Measurements from ENCODE around the gene TMEM217. TPM values are rescaled to one million over a fixed set of nuclear protein-coding genes. Genes with fewer than 3 reads are reported as not detected.
A peak's percentile ranks its signal among the peaks of the same experiment; 100 is the strongest.
"Not testable (repeated sequence)": the region's sequence is repeated elsewhere in the genome, so short reads cannot be mapped to it uniquely, and the experiment has no call there.

The TMEM217 gene
- total RNA-seq: 2.7 and 3.3 TPM in 2 replicates

DNA sequence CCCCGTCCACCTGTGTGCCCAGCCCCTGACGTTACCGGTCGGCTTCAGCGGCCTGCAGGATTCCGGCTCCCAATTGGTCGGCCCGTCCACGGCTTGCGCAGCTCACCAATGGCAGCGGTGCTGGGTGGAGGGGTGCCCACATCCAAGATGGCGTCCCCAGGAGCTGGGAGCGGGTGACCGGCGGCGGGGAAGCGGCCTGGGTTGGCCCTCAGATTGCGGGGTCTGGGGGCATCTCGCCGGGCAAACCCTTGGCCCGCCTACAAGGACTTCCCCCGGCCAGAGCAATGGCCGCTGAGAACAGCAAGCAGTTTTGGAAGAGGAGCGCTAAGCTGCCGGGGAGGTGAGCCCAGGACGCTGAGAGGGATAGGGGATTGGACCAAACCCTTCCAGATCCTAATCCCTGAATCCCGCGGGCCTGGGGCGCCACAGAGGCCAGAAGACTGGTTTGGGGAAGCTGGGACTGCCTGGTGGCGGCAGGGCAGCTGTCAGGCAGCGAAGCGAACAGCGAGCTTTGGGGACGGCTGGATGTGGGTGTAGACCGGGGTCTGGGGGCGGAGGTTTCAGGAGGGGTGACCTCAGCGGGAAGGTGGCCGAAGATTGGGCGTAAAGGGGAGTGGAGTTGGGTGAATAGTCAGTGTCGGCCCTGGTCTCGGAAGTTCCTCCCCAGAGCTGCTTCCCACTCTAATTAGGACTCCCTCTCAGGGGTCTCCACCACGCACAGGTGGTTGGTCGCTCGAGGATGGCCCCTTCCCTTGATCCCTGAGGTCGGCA is at the start of gene TMEM217, which contains the start of gene TBC1D22B:
TMEM217 (minus strand) TSS at position 511 of the 771 bp plus-strand sequence. CDS start 39,114 bp downstream, outside the sequence.
TBC1D22B (plus strand) TSS at position 139 of the 771 bp plus-strand sequence; CDS start at position 285, 146 bp downstream.
- Histone ChIP-seq H3K27ac (ENCODE audit: low read depth, low read length) (peak within 1 kb of the TSS; percentile 95), H3K4me1 (ENCODE audit: insufficient read depth, low read length) (peaks cover 14% of the 10 kb centered on the region), H3K4me2 (ENCODE audit: insufficient read depth, low read length) (peak within 1 kb of the TSS; percentile 89), H2AFZ (ENCODE audit: low read length) (peak within 1 kb of the TSS; percentile 79), H3K4me3 (ENCODE audit: insufficient read depth, low read length) (peak within 1 kb of the TSS; percentile 88), H3K27me3 (ENCODE audit: insufficient read depth, low read length) (no peaks in the 10 kb centered on the region), H3K79me2 (ENCODE audit: insufficient read depth, low read length) (peaks cover 53% of the 10 kb centered on the region), H4K20me1 (ENCODE audit: insufficient read depth, low read length) (no peaks in the 10 kb centered on the region), H3K36me3 (ENCODE audit: insufficient read depth, low read length) (no peaks in the 10 kb centered on the region), H3K9me3 (ENCODE audit: low read depth, low read length) (no peaks in the 10 kb centered on the region)
- TF ChIP-seq, protein P1, sequence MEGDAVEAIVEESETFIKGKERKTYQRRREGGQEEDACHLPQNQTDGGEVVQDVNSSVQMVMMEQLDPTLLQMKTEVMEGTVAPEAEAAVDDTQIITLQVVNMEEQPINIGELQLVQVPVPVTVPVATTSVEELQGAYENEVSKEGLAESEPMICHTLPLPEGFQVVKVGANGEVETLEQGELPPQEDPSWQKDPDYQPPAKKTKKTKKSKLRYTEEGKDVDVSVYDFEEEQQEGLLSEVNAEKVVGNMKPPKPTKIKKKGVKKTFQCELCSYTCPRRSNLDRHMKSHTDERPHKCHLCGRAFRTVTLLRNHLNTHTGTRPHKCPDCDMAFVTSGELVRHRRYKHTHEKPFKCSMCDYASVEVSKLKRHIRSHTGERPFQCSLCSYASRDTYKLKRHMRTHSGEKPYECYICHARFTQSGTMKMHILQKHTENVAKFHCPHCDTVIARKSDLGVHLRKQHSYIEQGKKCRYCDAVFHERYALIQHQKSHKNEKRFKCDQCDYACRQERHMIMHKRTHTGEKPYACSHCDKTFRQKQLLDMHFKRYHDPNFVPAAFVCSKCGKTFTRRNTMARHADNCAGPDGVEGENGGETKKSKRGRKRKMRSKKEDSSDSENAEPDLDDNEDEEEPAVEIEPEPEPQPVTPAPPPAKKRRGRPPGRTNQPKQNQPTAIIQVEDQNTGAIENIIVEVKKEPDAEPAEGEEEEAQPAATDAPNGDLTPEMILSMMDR (IDR thresholded peaks at IDR 0.05; ENCODE audit: extremely low read depth, low read depth, low read length): no peak
- DNase-seq (ENCODE audit: insufficient read length, low spot score, missing footprints): peak; percentile 94

DNA sequence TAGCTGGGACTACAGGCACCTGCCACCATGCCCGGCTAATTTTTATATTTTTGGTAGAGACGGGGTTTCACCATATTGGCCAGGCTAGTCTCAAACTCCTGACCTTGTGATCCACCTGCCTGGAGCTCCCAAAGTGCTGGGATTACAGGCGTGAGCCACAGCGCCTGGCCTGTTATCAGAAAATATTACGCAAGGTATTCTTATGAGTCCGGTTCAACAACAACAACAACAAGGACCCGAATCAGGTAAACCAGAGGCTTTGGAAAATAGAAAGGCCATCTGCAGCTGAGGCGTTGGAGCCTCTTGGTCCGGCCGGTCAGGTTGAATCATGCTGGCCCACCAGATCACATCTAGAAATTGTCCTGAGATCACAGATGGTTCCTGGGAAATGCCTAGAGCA is 49.5 kb upstream of the TMEM217 start:
- not testable (repeated sequence) for H3K9me3 ChIP-seq (ENCODE audit: low read depth, low read length); H3K79me2 ChIP-seq (ENCODE audit: insufficient read depth, low read length); H3K4me2 ChIP-seq (ENCODE audit: insufficient read depth, low read length); DNase-seq (ENCODE audit: insufficient read length, low spot score, missing footprints); H4K20me1 ChIP-seq (ENCODE audit: insufficient read depth, low read length); H2AFZ ChIP-seq (ENCODE audit: low read length); H3K27me3 ChIP-seq (ENCODE audit: insufficient read depth, low read length); H3K4me3 ChIP-seq (ENCODE audit: insufficient read depth, low read length); H3K27ac ChIP-seq (ENCODE audit: low read depth, low read length)
- Histone ChIP-seq H3K4me1 (ENCODE audit: insufficient read depth, low read length) (peaks cover 15% of the 10 kb centered on the region), H3K36me3 (ENCODE audit: insufficient read depth, low read length) (peaks cover 23% of the 10 kb centered on the region)

DNA sequence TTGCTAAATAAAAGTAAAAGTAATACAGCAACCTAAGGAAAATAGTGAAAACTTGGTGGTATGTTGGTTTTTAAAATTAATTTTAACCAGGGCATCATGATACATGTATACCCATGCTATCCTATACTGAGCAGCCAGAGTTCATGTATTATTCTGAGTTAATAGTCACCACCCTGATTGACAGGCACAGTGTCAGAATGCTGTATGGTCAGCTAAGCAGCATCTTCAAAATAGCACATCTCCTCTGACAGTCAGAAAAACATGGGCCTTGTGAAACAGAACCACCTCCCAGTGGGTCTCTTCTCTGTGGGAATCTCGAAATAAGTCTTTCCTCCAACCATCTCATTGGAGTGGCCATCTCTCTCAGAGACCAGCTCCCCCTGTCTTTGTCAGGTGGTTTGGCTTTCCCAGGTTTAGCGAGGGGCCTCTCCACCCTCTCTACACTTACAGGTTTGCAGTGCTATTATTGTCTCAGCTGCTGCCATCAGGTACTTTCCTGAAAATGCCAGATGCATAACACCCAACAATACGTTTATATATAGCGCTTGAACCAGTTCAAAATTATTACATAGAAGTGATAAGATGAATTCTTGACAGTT is 48.8 kb upstream of the TMEM217 start:
- no peak overlapping the region for H3K4me3 ChIP-seq (ENCODE audit: insufficient read depth, low read length)
- DNase-seq (ENCODE audit: insufficient read length, low spot score, missing footprints): no peak
- peaks cover 25% of the 10 kb centered on the region for H3K36me3 ChIP-seq (ENCODE audit: insufficient read depth, low read length)
- no peaks in the 10 kb centered on the region for H3K27me3 ChIP-seq (ENCODE audit: insufficient read depth, low read length)
- H3K4me1 ChIP-seq (ENCODE audit: insufficient read depth, low read length): peaks cover 7% of the 10 kb centered on the region
- no peak overlapping the region for H2AFZ ChIP-seq (ENCODE audit: low read length)
- no peaks in the 10 kb centered on the region for H3K9me3 ChIP-seq (ENCODE audit: low read depth, low read length)
- no peak overlapping the region for H3K4me2 ChIP-seq (ENCODE audit: insufficient read depth, low read length)
- no peak overlapping the region for H3K27ac ChIP-seq (ENCODE audit: low read depth, low read length)
- no peaks in the 10 kb centered on the region for H3K79me2 ChIP-seq (ENCODE audit: insufficient read depth, low read length)
- no peaks in the 10 kb centered on the region for H4K20me1 ChIP-seq (ENCODE audit: insufficient read depth, low read length)
- TF ChIP-seq, protein P1 (IDR thresholded peaks at IDR 0.05; ENCODE audit: extremely low read depth, low read depth, low read length): no peak

DNA sequence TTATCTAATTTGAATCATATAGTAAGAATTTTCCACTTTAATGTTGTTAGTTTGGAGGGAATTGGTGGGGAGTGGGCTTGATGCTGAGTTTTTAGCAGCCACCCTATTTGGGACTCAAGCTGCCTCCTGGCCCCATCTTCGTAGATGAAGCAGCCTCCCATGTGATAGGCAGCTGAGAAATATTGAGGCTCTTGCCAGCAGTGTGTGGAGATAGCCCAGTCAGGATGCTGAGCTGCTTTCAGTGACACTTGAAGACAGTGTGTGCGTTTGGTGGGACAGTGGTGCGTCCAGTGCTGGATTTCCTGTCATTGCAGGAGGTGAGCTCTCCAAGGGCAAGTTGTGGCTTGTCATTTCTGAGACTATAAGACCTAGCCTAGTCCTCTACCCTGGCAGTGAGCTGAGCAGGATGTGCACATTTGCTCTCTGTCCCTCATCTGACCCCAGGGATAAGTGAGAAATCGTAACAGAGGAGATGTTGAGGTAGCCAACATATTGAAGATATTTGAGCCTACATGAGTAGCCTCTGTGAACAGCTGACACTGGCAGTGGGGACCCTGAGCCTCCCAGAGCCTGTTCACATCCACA is 48.0 kb upstream of the TMEM217 start:
- Histone ChIP-seq H3K27ac (ENCODE audit: low read depth, low read length) (no peak overlapping the region), H3K9me3 (ENCODE audit: low read depth, low read length) (no peaks in the 10 kb centered on the region), H3K27me3 (ENCODE audit: insufficient read depth, low read length) (no peaks in the 10 kb centered on the region), H3K4me1 (ENCODE audit: insufficient read depth, low read length) (peaks cover 7% of the 10 kb centered on the region), H3K4me3 (ENCODE audit: insufficient read depth, low read length) (no peak overlapping the region), H3K79me2 (ENCODE audit: insufficient read depth, low read length) (no peaks in the 10 kb centered on the region), H3K36me3 (ENCODE audit: insufficient read depth, low read length) (peaks cover 27% of the 10 kb centered on the region), H3K4me2 (ENCODE audit: insufficient read depth, low read length) (no peak overlapping the region), H2AFZ (ENCODE audit: low read length) (no peak overlapping the region), H4K20me1 (ENCODE audit: insufficient read depth, low read length) (no peaks in the 10 kb centered on the region)
- TF ChIP-seq, protein P1 (IDR thresholded peaks at IDR 0.05; ENCODE audit: extremely low read depth, low read depth, low read length): no peak
- no peak for DNase-seq (ENCODE audit: insufficient read length, low spot score, missing footprints)
